ENCODE results near the gene OSGIN1. TPM values are rescaled to one million over a fixed set of nuclear protein-coding genes. Genes with fewer than 3 reads are reported as not detected.

Gene OSGIN1
- total RNA-seq, 1 donor from 2014 or later, result 1.6 TPM

GRCh38 chr16:83967091-83967490, 14.1 kb downstream of the OSGIN1 start:
- DNase-seq (no peak), ATAC-seq (ENCODE audit: low read depth) (no peak)
- H3K4me3 Mint-ChIP-seq, result no peak overlapping the region

GRCh38 chr16:83967838-83968305, 14.8 kb downstream of the OSGIN1 start, which contains the start of gene NECAB2:
NECAB2 (plus strand) TSS chr16:83968244; CDS start chr16:83968649, 405 bp downstream.
- ATAC-seq (ENCODE audit: low read depth), result peak; percentile 57
- Mint-ChIP-seq H3K36me3 (ENCODE audit: low read depth) (no peaks in the 10 kb centered on the region), H3K4me3 (peak within 1 kb of the TSS; percentile 72), H3K27me3 (peaks cover 23% of the 10 kb centered on the region), H3K9me3 (no peaks in the 10 kb centered on the region), H3K27ac (no peak within 1 kb of the TSS), H3K4me1 (peaks cover 5% of the 10 kb centered on the region)
- TF ChIP-seq CTCF (IDR thresholded peaks at IDR 0.05), result no peak
- POLR2A ChIA-PET, result no interaction called here
- intact Hi-C loops (cut with micrococcal nuclease), result loop anchor here (1.0 kb wide), 1 partner anchor 207 kb away; no protein-coding TSS in a partner anchor
- CTCF ChIA-PET, result no interaction called here
- DNase-seq, result no peak

More at GRCh38 chr16:83967091-83967490, 14.1 kb downstream of the OSGIN1 start:
- Mint-ChIP-seq H3K27ac (no peak overlapping the region), H3K27me3 (peaks cover 23% of the 10 kb centered on the region), H3K36me3 (ENCODE audit: low read depth) (no peaks in the 10 kb centered on the region), H3K9me3 (no peaks in the 10 kb centered on the region), H3K4me1 (peaks cover 5% of the 10 kb centered on the region)
- no peak for TF ChIP-seq CTCF (IDR thresholded peaks at IDR 0.05)
- CTCF ChIA-PET, result no interaction called here
- intact Hi-C loops (cut with micrococcal nuclease), result no loop called here
- POLR2A ChIA-PET, result no interaction called here

GRCh38 chr16:83968306-83968851, 15.3 kb downstream of the OSGIN1 start:
- POLR2A ChIA-PET, result no interaction called here
- CTCF ChIA-PET, result no interaction called here
- H3K4me3 Mint-ChIP-seq, result no peak overlapping the region
- H3K4me1 Mint-ChIP-seq, result peaks cover 5% of the 10 kb centered on the region
- DNase-seq, result no peak
- intact Hi-C loops (cut with micrococcal nuclease), result loop anchor here (1.0 kb wide), 1 partner anchor 207 kb away; no protein-coding TSS in a partner anchor
- ATAC-seq (ENCODE audit: low read depth), result no peak
- peaks cover 25% of the 10 kb centered on the region for H3K27me3 Mint-ChIP-seq
- TF ChIP-seq CTCF (IDR thresholded peaks at IDR 0.05), result no peak
- no peaks in the 10 kb centered on the region for H3K9me3 Mint-ChIP-seq
- no peak overlapping the region for H3K27ac Mint-ChIP-seq
- no peaks in the 10 kb centered on the region for H3K36me3 Mint-ChIP-seq (ENCODE audit: low read depth)

GRCh38 chr16:83968891-83969649, 16.0 kb downstream of the OSGIN1 start:
- no peaks in the 10 kb centered on the region for H3K36me3 Mint-ChIP-seq (ENCODE audit: low read depth)
- ChIA-PET CTCF (no interaction called here), POLR2A (no interaction called here)
- peaks cover 29% of the 10 kb centered on the region for H3K27me3 Mint-ChIP-seq
- peak overlapping the region; percentile 42 for H3K4me3 Mint-ChIP-seq
- no peaks in the 10 kb centered on the region for H3K9me3 Mint-ChIP-seq
- DNase-seq (no peak), ATAC-seq (ENCODE audit: low read depth) (no peak)
- intact Hi-C loops (cut with micrococcal nuclease), result loop anchor here (1.0 kb wide), 1 partner anchor 206 kb away; no protein-coding TSS in a partner anchor
- no peak for TF ChIP-seq CTCF (IDR thresholded peaks at IDR 0.05)
- peaks cover 5% of the 10 kb centered on the region for H3K4me1 Mint-ChIP-seq
- no peak overlapping the region for H3K27ac Mint-ChIP-seq

- no peaks in the 10 kb centered on the region for H3K9me3 Mint-ChIP-seq
- no peak overlapping the region for H3K27ac Mint-ChIP-seq
- POLR2A ChIA-PET, result no interaction called here
- CTCF ChIA-PET, result no interaction called here
- H3K4me3 Mint-ChIP-seq, result peak overlapping the region; percentile 11
- DNase-seq (no peak), ATAC-seq (ENCODE audit: low read depth) (no peak)
- H3K27me3 Mint-ChIP-seq, result peaks cover 29% of the 10 kb centered on the region
- TF ChIP-seq CTCF (IDR thresholded peaks at IDR 0.05), result no peak
- H3K36me3 Mint-ChIP-seq (ENCODE audit: low read depth), result no peaks in the 10 kb centered on the region
- intact Hi-C loops (cut with micrococcal nuclease), result no loop called here
- H3K4me1 Mint-ChIP-seq, result peaks cover 5% of the 10 kb centered on the region
Measured at GRCh38 chr16:83969771-83970429, 16.9 kb downstream of the OSGIN1 start.
